HEK293 (cell line): Measurements from ENCODE around the gene KIRREL3.

Experiments
- ELK4 ChIP-seq: IDR thresholded peaks from 2 replicates; pipeline ENCODE4 v1.6.1; 2011; ENCODE audit warnings: mild to moderate bottlenecking, low read depth, low read length, borderline replicate concordance
- KLF10 ChIP-seq: fragments of 450-650 bp; IDR thresholded peaks from 2 replicates; pipeline ENCODE4 v1.5.1; 2018; ENCODE audit warnings: missing biosample characterization, mild to moderate bottlenecking, missing genetic modification characterization
- YY1 ChIP-seq: fragments of 450-650 bp; formaldehyde crosslinking; IDR thresholded peaks from 2 replicates; pipeline ENCODE4 v1.5.1; 2018; ENCODE audit warnings: missing biosample characterization, missing genetic modification characterization
- ZNF174 ChIP-seq: fragments of 450-650 bp; formaldehyde crosslinking; IDR thresholded peaks from 2 replicates; pipeline ENCODE4 v1.5.0; 2017; ENCODE audit warnings: missing biosample characterization, mild to moderate bottlenecking, missing genetic modification characterization
- TF ChIP-seq, protein P1 (sequence below): fragments of 450-650 bp; formaldehyde crosslinking; IDR thresholded peaks from 2 replicates; pipeline ENCODE4 v1.5.1; 2016; ENCODE audit warnings: missing biosample characterization, missing genetic modification characterization
- TF ChIP-seq, protein P2 (sequence below): fragments of 450-650 bp; formaldehyde crosslinking; conservative IDR thresholded peaks from 2 replicates; pipeline ENCODE4 v1.5.1; 2016; ENCODE audit warnings: low read depth, missing biosample characterization, missing genetic modification characterization

- no peak for TF ChIP-seq KLF10
- TF ChIP-seq ELK4, result no peak
- TF ChIP-seq, protein P1, sequence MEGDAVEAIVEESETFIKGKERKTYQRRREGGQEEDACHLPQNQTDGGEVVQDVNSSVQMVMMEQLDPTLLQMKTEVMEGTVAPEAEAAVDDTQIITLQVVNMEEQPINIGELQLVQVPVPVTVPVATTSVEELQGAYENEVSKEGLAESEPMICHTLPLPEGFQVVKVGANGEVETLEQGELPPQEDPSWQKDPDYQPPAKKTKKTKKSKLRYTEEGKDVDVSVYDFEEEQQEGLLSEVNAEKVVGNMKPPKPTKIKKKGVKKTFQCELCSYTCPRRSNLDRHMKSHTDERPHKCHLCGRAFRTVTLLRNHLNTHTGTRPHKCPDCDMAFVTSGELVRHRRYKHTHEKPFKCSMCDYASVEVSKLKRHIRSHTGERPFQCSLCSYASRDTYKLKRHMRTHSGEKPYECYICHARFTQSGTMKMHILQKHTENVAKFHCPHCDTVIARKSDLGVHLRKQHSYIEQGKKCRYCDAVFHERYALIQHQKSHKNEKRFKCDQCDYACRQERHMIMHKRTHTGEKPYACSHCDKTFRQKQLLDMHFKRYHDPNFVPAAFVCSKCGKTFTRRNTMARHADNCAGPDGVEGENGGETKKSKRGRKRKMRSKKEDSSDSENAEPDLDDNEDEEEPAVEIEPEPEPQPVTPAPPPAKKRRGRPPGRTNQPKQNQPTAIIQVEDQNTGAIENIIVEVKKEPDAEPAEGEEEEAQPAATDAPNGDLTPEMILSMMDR, result no peak
- TF ChIP-seq, protein P2, sequence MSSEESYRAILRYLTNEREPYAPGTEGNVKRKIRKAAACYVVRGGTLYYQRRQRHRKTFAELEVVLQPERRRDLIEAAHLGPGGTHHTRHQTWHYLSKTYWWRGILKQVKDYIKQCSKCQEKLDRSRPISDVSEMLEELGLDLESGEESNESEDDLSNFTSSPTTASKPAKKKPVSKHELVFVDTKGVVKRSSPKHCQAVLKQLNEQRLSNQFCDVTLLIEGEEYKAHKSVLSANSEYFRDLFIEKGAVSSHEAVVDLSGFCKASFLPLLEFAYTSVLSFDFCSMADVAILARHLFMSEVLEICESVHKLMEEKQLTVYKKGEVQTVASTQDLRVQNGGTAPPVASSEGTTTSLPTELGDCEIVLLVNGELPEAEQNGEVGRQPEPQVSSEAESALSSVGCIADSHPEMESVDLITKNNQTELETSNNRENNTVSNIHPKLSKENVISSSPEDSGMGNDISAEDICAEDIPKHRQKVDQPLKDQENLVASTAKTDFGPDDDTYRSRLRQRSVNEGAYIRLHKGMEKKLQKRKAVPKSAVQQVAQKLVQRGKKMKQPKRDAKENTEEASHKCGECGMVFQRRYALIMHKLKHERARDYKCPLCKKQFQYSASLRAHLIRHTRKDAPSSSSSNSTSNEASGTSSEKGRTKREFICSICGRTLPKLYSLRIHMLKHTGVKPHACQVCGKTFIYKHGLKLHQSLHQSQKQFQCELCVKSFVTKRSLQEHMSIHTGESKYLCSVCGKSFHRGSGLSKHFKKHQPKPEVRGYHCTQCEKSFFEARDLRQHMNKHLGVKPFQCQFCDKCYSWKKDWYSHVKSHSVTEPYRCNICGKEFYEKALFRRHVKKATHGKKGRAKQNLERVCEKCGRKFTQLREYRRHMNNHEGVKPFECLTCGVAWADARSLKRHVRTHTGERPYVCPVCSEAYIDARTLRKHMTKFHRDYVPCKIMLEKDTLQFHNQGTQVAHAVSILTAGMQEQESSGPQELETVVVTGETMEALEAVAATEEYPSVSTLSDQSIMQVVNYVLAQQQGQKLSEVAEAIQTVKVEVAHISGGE, result no peak
- no peak for TF ChIP-seq YY1 (tag by site-specific recombination)
- no peak for TF ChIP-seq ZNF174 (tag by site-specific recombination)
These were observed 61.9 kb downstream of the KIRREL3 start for GRCh38 chr11:126938718-126939117.
